H1 (cell line): ENCODE measurements around the gene GXYLT2. TPM values are rescaled to one million over a fixed set of nuclear protein-coding genes. Genes with fewer than 3 reads are reported as not detected.

Experiments
- CTCF ChIA-PET: fragments of 300-600 bp; sonication (Branson Sonifier 250); formaldehyde crosslinking; loops from one replicate; lab custom pipeline; 2021; ENCODE audit not compliant: partially characterized antibody; lab: Charles Lee
- POLR2A ChIA-PET: fragments of 300-600 bp; sonication (Branson Sonifier 250); formaldehyde crosslinking; loops from one replicate; lab custom pipeline; 2021; ENCODE audit warnings: inconsistent platforms; ENCODE audit not compliant: partially characterized antibody; lab: Charles Lee
- DNase-seq, 2 experiments: peaks; one replicate each; pipeline versions ENCODE4 v3.0.0 to v3.0.0-alpha.2; 2010 to 2022; ENCODE audit warnings: low spot score in 2 of 2, low read depth in 1 of 2, mixed read lengths in 1 of 2
- FAIRE-seq: peaks from 2 replicates; lab custom pipeline; 2011; peaks lifted over from hg19 to GRCh38; lab: Jason Lieb, UNC
- H2AFZ ChIP-seq: 2 replicates; pipeline ENCODE4 v1.8.1; 2012; ENCODE audit warnings: low read length, inconsistent platforms
- H2AK5ac ChIP-seq: 2 replicates; pipeline ENCODE4 v1.6.1; 2013; ENCODE audit warnings: low read depth, low read length
- H2BK120ac ChIP-seq: replicated peaks from 2 replicates; pipeline ENCODE3; 2013; ENCODE audit warnings: low read depth, low read length, inconsistent platforms
- H2BK12ac ChIP-seq: 2 replicates; pipeline ENCODE4 v1.6.1; 2013; ENCODE audit warnings: low read depth, low read length
- H2BK15ac ChIP-seq: 2 replicates; pipeline ENCODE4 v1.6.1; 2013; ENCODE audit warnings: low read length
- H2BK20ac ChIP-seq: 2 replicates; pipeline ENCODE4 v1.6.1; 2013; ENCODE audit warnings: low read length
- H2BK5ac ChIP-seq: 2 replicates; pipeline ENCODE4 v1.6.1; 2013; ENCODE audit warnings: low read depth, low read length
- H3K14ac ChIP-seq: 2 replicates; pipeline ENCODE4 v1.6.1; 2013; ENCODE audit warnings: inconsistent platforms; ENCODE audit not compliant: insufficient read length
- H3K18ac ChIP-seq: 2 replicates; pipeline ENCODE4 v1.6.1; 2013; ENCODE audit warnings: low read length; ENCODE audit errors: extremely low read depth
- H3K23ac ChIP-seq: 2 replicates; pipeline ENCODE4 v1.6.1; 2013; ENCODE audit warnings: inconsistent platforms; ENCODE audit not compliant: insufficient read length
- H3K23me2 ChIP-seq: 2 replicates; pipeline ENCODE4 v1.6.1; 2013; ENCODE audit warnings: low read depth, low read length
- H3K27ac ChIP-seq: 2 replicates; pipeline ENCODE4 v1.6.1; 2011; ENCODE audit warnings: low read depth, low read length, inconsistent platforms
- H3K27me3 ChIP-seq, 4 experiments: replicated peaks in 1 of 4; 1 replicate in 1 of 4; 2 replicates in 3 of 4; pipeline versions ENCODE4 v1.6.1 to v1.8.1; 2011 to 2013; ENCODE audit warnings: low read length in 3 of 4, mild to moderate bottlenecking in 3 of 4, inconsistent platforms in 2 of 4, mixed read lengths in 2 of 4, moderate library complexity in 1 of 4; ENCODE audit not compliant: control insufficient read depth in 3 of 4, insufficient read depth in 3 of 4; ENCODE audit errors: extremely low read depth in 1 of 4
- H3K36me3 ChIP-seq, 4 experiments: 2 replicates each; pipeline versions ENCODE4 v1.6.1 to v1.8.1; 2011 to 2013; ENCODE audit warnings: mild to moderate bottlenecking in 4 of 4, low read length in 3 of 4, moderate library complexity in 2 of 4, control low read depth in 1 of 4, inconsistent platforms in 1 of 4; ENCODE audit not compliant: insufficient read depth in 4 of 4, control insufficient read depth in 2 of 4
- H3K4ac ChIP-seq: replicated peaks from 2 replicates; pipeline ENCODE3; 2013; ENCODE audit warnings: low read length, low read depth, mixed read lengths, inconsistent platforms; ENCODE audit not compliant: insufficient read length
- H3K4me1 ChIP-seq, 4 experiments: replicated peaks in 1 of 4; 1 replicate in 1 of 4; 2 replicates in 3 of 4; pipeline versions ENCODE4 v1.6.1 to v1.8.1; 2011 to 2013; ENCODE audit warnings: low read length in 3 of 4, inconsistent platforms in 2 of 4, mixed read lengths in 1 of 4; ENCODE audit not compliant: insufficient read depth in 4 of 4, control insufficient read depth in 3 of 4
- H3K4me2 ChIP-seq, 2 experiments: 2 replicates each; pipeline versions ENCODE4 v1.6.1 to v1.8.1; 2011 to 2013; ENCODE audit warnings: low read depth in 2 of 2, low read length in 2 of 2, control low read depth in 1 of 2, inconsistent platforms in 1 of 2, mild to moderate bottlenecking in 1 of 2; ENCODE audit not compliant: insufficient read depth in 1 of 2
- H3K4me3 ChIP-seq, 4 experiments: fragments of 200-600, 300-600 bp in 1 of 4; sonication (generic), shearing (Covaris generic), sonication (Bioruptor Twin) in 1 of 4; 2 replicates each; pipeline versions ENCODE4 v1.5.1 to v1.8.1; 2011 to 2016; ENCODE audit warnings: low read length in 4 of 4, low read depth in 3 of 4, control low read depth in 2 of 4, inconsistent platforms in 2 of 4, mild to moderate bottlenecking in 2 of 4, mixed read lengths in 1 of 4, moderate library complexity in 1 of 4; ENCODE audit not compliant: insufficient read depth in 2 of 4; ENCODE audit errors: extremely low read depth in 1 of 4
- H3K56ac ChIP-seq: replicated peaks from 2 replicates; pipeline ENCODE3; 2013; ENCODE audit warnings: low read depth, mild to moderate bottlenecking, mixed read lengths, low read length, inconsistent platforms; ENCODE audit not compliant: insufficient read length
- H3K79me1 ChIP-seq: 2 replicates; pipeline ENCODE4 v1.6.1; 2013; ENCODE audit warnings: low read depth, low read length, control low read depth
- H3K79me2 ChIP-seq, 2 experiments: 2 replicates each; pipeline versions ENCODE4 v1.6.1 to v1.8.1; 2012 to 2013; ENCODE audit warnings: low read length in 2 of 2, mild to moderate bottlenecking in 2 of 2, inconsistent platforms in 1 of 2; ENCODE audit not compliant: insufficient read depth in 2 of 2, control insufficient read depth in 1 of 2
- H3K9ac ChIP-seq, 4 experiments: replicated peaks in 1 of 4; 1 replicate in 1 of 4; 2 replicates in 3 of 4; pipeline versions ENCODE4 v1.6.1 to v1.8.1; 2011 to 2013; ENCODE audit warnings: low read depth in 3 of 4, low read length in 3 of 4, control low read depth in 2 of 4, mild to moderate bottlenecking in 2 of 4, moderate library complexity in 2 of 4, inconsistent platforms in 1 of 4; ENCODE audit errors: extremely low read depth in 1 of 4
- H3K9me3 ChIP-seq, 2 experiments: 2 replicates each; pipeline versions ENCODE4 v1.6.1 to v1.8.1; 2012 to 2013; ENCODE audit warnings: mild to moderate bottlenecking in 2 of 2, moderate library complexity in 2 of 2, control low read depth in 1 of 2, inconsistent platforms in 1 of 2, low read depth in 1 of 2, low read length in 1 of 2, mixed read lengths in 1 of 2; ENCODE audit not compliant: insufficient read depth in 2 of 2
- H4K20me1 ChIP-seq, 2 experiments: replicated peaks in 1 of 2; 2 replicates each; pipeline versions ENCODE3 to v1.8.1; 2011 to 2013; ENCODE audit warnings: inconsistent platforms in 2 of 2, low read length in 2 of 2, mild to moderate bottlenecking in 1 of 2; ENCODE audit not compliant: insufficient read depth in 2 of 2, control insufficient read depth in 1 of 2
- H4K5ac ChIP-seq: 2 replicates; pipeline ENCODE4 v1.6.1; 2013; ENCODE audit warnings: low read length, low read depth, mixed read lengths, inconsistent platforms; ENCODE audit not compliant: insufficient read length
- H4K8ac ChIP-seq: 2 replicates; pipeline ENCODE4 v1.8.0; 2013; ENCODE audit warnings: mild to moderate bottlenecking, moderate library complexity, low read length, inconsistent platforms; ENCODE audit not compliant: insufficient read depth; ENCODE audit errors: extremely low read depth
- H4K91ac ChIP-seq: replicated peaks from 2 replicates; pipeline ENCODE3; 2013; ENCODE audit warnings: low read length, mixed read lengths, inconsistent platforms; ENCODE audit not compliant: insufficient read length
- GABPA ChIP-seq: IDR thresholded peaks from 2 replicates; pipeline ENCODE4 v1.6.1; 2011; ENCODE audit warnings: mild to moderate bottlenecking, low read length, moderate library complexity, borderline replicate concordance; ENCODE audit not compliant: insufficient read depth
- HDAC2 ChIP-seq, 2 experiments: fragments of 300-600 bp in 1 of 2; sonication (generic) in 1 of 2; IDR thresholded peaks; 2 replicates each; pipeline ENCODE4 v1.6.1; 2011 to 2012; ENCODE audit warnings: low read depth in 2 of 2, low read length in 2 of 2, mild to moderate bottlenecking in 2 of 2, moderate library complexity in 2 of 2, borderline replicate concordance in 1 of 2, inconsistent platforms in 1 of 2
- HDAC6 ChIP-seq: IDR thresholded peaks from one replicate; pipeline ENCODE4 v1.7.1; 2012; ENCODE audit warnings: low read depth, mild to moderate bottlenecking, inconsistent platforms, low read length, moderate library complexity
- MAFK ChIP-seq: IDR thresholded peaks from 2 replicates; pipeline ENCODE4 v1.6.1; 2012; ENCODE audit warnings: low read depth, mild to moderate bottlenecking, improper control_type of control experiment, low read length
- NRF1 ChIP-seq: IDR thresholded peaks from 2 replicates; pipeline ENCODE4 v1.6.1; 2011; ENCODE audit warnings: mild to moderate bottlenecking, low read depth, low read length, improper control_type of control experiment
- RXRA ChIP-seq: IDR thresholded peaks from 2 replicates; pipeline ENCODE4 v1.6.1; 2011; ENCODE audit warnings: low read depth, mild to moderate bottlenecking, low read length, moderate library complexity; ENCODE audit not compliant: insufficient read depth
- SIN3A ChIP-seq, 2 experiments: IDR thresholded peaks in 1 of 2; conservative IDR thresholded peaks in 1 of 2; 2 replicates each; pipeline ENCODE4 v1.6.1; 2011 to 2012; ENCODE audit warnings: low read length in 2 of 2, improper control_type of control experiment in 1 of 2, low read depth in 1 of 2, mild to moderate bottlenecking in 1 of 2
- SIRT6 ChIP-seq: IDR thresholded peaks from one replicate; pipeline ENCODE4 v1.7.1; 2012; ENCODE audit warnings: low read length, inconsistent platforms
- SP4 ChIP-seq: IDR thresholded peaks from 2 replicates; pipeline ENCODE4 v1.6.1; 2012; ENCODE audit warnings: low read length, inconsistent platforms
- TBP ChIP-seq: IDR thresholded peaks from 2 replicates; pipeline ENCODE4 v1.6.1; 2011; ENCODE audit warnings: low read depth, low read length, improper control_type of control experiment
- WGBS, 2 experiments: shearing (Covaris generic) in 1 of 2; methylation state at CpG; one replicate each; pipeline versions ENCODE4 v1.1.6 to v1.1.7; 2013 to 2015; ENCODE audit warnings: low lambda C conversion rate in 2 of 2, mixed read lengths in 2 of 2, inconsistent platforms in 1 of 2, low coverage in 1 of 2, missing lambda C conversion rate in 1 of 2; ENCODE audit not compliant: insufficient replicate concordance in 2 of 2, insufficient coverage in 1 of 2, insufficient read length in 1 of 2; ENCODE audit errors: extremely low coverage in 1 of 2, missing lambda C conversion rate in 1 of 2; 5-methylcytosine and 5-hydroxymethylcytosine counted together
- polyA plus RNA-seq, 7 experiments: library from polyadenylated mRNA; depleted of rRNA in 3 of 7; stranded (reverse) in 5 of 7; unstranded in 2 of 7; fragments of >200 nt in 5 of 7; fragments of 200-250 nt in 2 of 7; gene quantifications; 1 replicate in 5 of 7; 2 replicates in 1 of 7; 4 replicates in 1 of 7; pipeline versions ENCODE4 v1.2.1 to v1.2.3, GENCODE V29; 2011 to 2013; ENCODE audit warnings: missing spikeins in 2 of 7, mixed read lengths in 2 of 7
- total RNA-seq: library from RNA; stranded (reverse); fragmentation: NEBNext Ultra II Directional; extraction: Animal tissue kit (Norgen Biotek cat#: 25700); gene quantifications from 2 replicates; pipeline ENCODE4 v1.2.1, GENCODE V29; 2021

The GXYLT2 gene
- total and polyA plus RNA-seq, 2 of the 8 experiments (the other 6 are each of a cell fraction or from before 2014, with no cell fraction given), result 1.8 to 5.6 TPM

- CTCF ChIA-PET, result interaction anchor here (0.8 to 1.5 kb wide), 3 partner anchors 13 to 80 kb away, joined by 3 to 4 read pairs (median 3); no protein-coding TSS in a partner anchor
- no peak for TF ChIP-seq MAFK
- no peak for TF ChIP-seq SIRT6
- no peak for TF ChIP-seq TBP
- TF ChIP-seq SIN3A (conservative IDR thresholded peaks at IDR 0.05 in 1 of 2, IDR thresholded peaks at IDR 0.05 in 1 of 2; ENCODE audit: low read depth in 1 of 2, low read length in 2 of 2), result no peak
- no peak for TF ChIP-seq NRF1
- TF ChIP-seq SP4, result no peak
- no peak for TF ChIP-seq HDAC2 (IDR thresholded peaks at IDR 0.05; ENCODE audit: borderline replicate concordance in 1 of 2, low read depth in 2 of 2, low read length in 2 of 2)
- no peak for TF ChIP-seq HDAC6
- no peak for TF ChIP-seq RXRA
- TF ChIP-seq GABPA, result no peak
- TF ChIP-seq, all 59 proteins: peak for 0
These were observed 88.5 kb downstream of the GXYLT2 start for GRCh38 chr3:72976281-72976741.

More at GRCh38 chr3:72976281-72976741, 88.5 kb downstream of the GXYLT2 start:
- FAIRE-seq (no peak), DNase-seq (no peak)
- H3K79me1 ChIP-seq, result no peaks in the 10 kb centered on the region
- no peak overlapping the region for H3K4me3 ChIP-seq
- no peak overlapping the region for H3K27ac ChIP-seq
- H4K5ac ChIP-seq, result no peak overlapping the region
- no peak overlapping the region for H2AFZ ChIP-seq
- H4K8ac ChIP-seq, result no peak overlapping the region
- no peaks in the 10 kb centered on the region; a peak in 1 of 8 replicates for H3K36me3 ChIP-seq
- no peaks in the 10 kb centered on the region for H3K9me3 ChIP-seq
- no peak overlapping the region for H2BK20ac ChIP-seq
- no peak overlapping the region for H2BK12ac ChIP-seq
- H3K27me3 ChIP-seq, result no peaks in the 10 kb centered on the region
- H3K23ac ChIP-seq, result no peak overlapping the region
- no peak overlapping the region for H3K56ac ChIP-seq
- no peaks in the 10 kb centered on the region for H3K23me2 ChIP-seq
- H3K4me2 ChIP-seq, result no peak overlapping the region
- no peak overlapping the region for H3K18ac ChIP-seq
- no peak overlapping the region for H2BK5ac ChIP-seq
- no peaks in the 10 kb centered on the region; a peak in 1 of 7 replicates for H3K4me1 ChIP-seq
- H2AK5ac ChIP-seq, result no peak overlapping the region
- POLR2A ChIA-PET, result interaction anchor here (1.1 kb wide), 1 partner anchor 21 kb away, joined by 5 read pairs; no protein-coding TSS in a partner anchor
- H4K91ac ChIP-seq, result no peak overlapping the region
- no peaks in the 10 kb centered on the region for H4K20me1 ChIP-seq
- no peak overlapping the region for H3K4ac ChIP-seq
- H3K9ac ChIP-seq, result no peak overlapping the region
- no peak overlapping the region for H3K14ac ChIP-seq
- no peak overlapping the region for H2BK120ac ChIP-seq
- WGBS, 2 experiments, result 50% methylated on average over 1 of the region's 1 CpG; no CpG with 5 or more reads in 1 of the 2 experiments
- H2BK15ac ChIP-seq, result no peak overlapping the region
- H3K79me2 ChIP-seq, result no peaks in the 10 kb centered on the region
